ENCODE data around the gene DTX4.

GRCh38 chr11:59137190-59137589, 34.7 kb upstream of the DTX4 start:
- TF ChIP-seq POLR2AphosphoS5 (IDR thresholded peaks at IDR 0.05; ENCODE audit: low read depth, low read length) (no peak), RCOR1 (IDR thresholded peaks at IDR 0.05; ENCODE audit: low read length) (no peak), EP300 (IDR thresholded peaks at IDR 0.05; ENCODE audit: borderline replicate concordance in 1 of 2, low read depth in 1 of 2, low read length in 1 of 2) (no peak), FOSL2 (IDR thresholded peaks at IDR 0.05; ENCODE audit: borderline replicate concordance, low read depth) (no peak), JUND (IDR thresholded peaks at IDR 0.05) (no peak)
